Esophagus squamous epithelium (tissue), 5 donors: ENCODE data around the gene ZNF860. TPM values are rescaled to one million over a fixed set of nuclear protein-coding genes. Genes with fewer than 3 reads are reported as not detected.

Experiments used
- DNase-seq: peaks from one replicate; lab custom pipeline; 2025; lab: John Stamatoyannopoulos, UW
- H3K27ac ChIP-seq, 4 donors: fragments of 200-600 bp; sonication (generic); one replicate each; pipeline ENCODE4 v1.5.1; 2016 to 2019; ENCODE audit warnings: mild to moderate bottlenecking in 1 of 4
- H3K27me3 ChIP-seq, 4 donors: fragments of 200-600 bp; sonication (generic); 1 replicate in 3 of 4; 2 replicates in 1 of 4; pipeline versions ENCODE4 v1.5.1 to v1.6.0; 2017 to 2021; ENCODE audit warnings: antibody characterized with exemption in 1 of 4
- H3K36me3 ChIP-seq, 3 donors: fragments of 200-600 bp; sonication (generic); one replicate each; pipeline ENCODE4 v1.5.1; 2016 to 2019
- H3K4me1 ChIP-seq, 3 donors: fragments of 200-600 bp; sonication (generic); one replicate each; pipeline ENCODE4 v1.5.1; 2017 to 2019
- H3K4me3 ChIP-seq, 4 donors: fragments of 200-600 bp; sonication (generic); 1 replicate in 3 of 4; 2 replicates in 1 of 4; pipeline ENCODE4 v1.5.1; 2016 to 2019; ENCODE audit warnings: mild to moderate bottlenecking in 2 of 4, moderate library complexity in 1 of 4
- H3K9me3 ChIP-seq, 3 donors: fragments of 200-600 bp; sonication (generic); one replicate each; pipeline ENCODE4 v1.5.1; 2016 to 2019
- POLR2A ChIP-seq, 4 donors: fragments of 450-650 bp; IDR thresholded peaks; one replicate each; pipeline ENCODE4 v1.6.1; 2017; ENCODE audit warnings: antibody characterized with exemption in 4 of 4, mild to moderate bottlenecking in 4 of 4, moderate library complexity in 3 of 4
- WGBS, 2 donors: methylation state at CpG; one replicate each; pipeline ENCODE4 v1.1.5; 2018; 5-methylcytosine and 5-hydroxymethylcytosine counted together
- intact Hi-C: fragments of 100-400 bp; cut with DNase I; formaldehyde crosslinking; loops from one replicate; pipeline ENCODE4 v1.15.0; 2022
- total RNA-seq, 4 donors: library from RNA; depleted of rRNA; stranded (reverse); fragments of >200 nt; gene quantifications; one replicate each; pipeline ENCODE4 v1.1.0, GENCODE V29; 2016
- TF ChIP-seq, protein P1 (sequence below), 6 experiments: fragments of 450-650 bp in 4 of 6; fragments of 200-600 bp in 2 of 6; sonication (generic) in 2 of 6; IDR thresholded peaks; one replicate each; pipeline ENCODE4 v1.5.1; 2016 to 2019; ENCODE audit warnings: antibody characterized with exemption in 6 of 6, mild to moderate bottlenecking in 4 of 6, moderate library complexity in 4 of 6
- donor health status: DM: yes; HTN: yes; CAD: no.

Gene ZNF860
- total RNA-seq, 4 donors from 2014 or later = 2.5 to 7.2 (median 4.6) TPM

DNA sequence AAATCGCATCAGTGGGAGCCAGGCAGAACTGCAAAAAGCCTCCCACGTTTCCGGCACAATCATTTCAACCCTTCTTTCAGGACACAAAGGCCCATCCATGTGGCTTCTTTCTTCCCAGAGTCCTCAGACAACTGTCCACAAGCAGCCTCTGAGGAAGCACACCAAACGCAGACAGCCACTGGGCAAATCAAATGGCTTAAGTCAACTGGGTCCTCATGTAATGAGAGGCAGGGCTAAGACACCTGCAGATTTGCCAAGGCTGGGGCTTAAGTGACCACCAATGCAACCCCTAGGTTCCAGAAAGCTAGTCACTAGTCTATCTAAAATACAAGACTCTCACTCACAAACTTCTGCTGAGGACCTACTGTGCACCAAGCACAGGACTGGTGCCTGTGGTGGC lies 8.5 kb upstream of the ZNF860 start:
- WGBS, 2 donors = 36 to 79% methylated on average over 4 of the region's 4 CpGs
- H3K9me3 ChIP-seq = no peaks in the 10 kb centered on the region
- H3K4me1 ChIP-seq = peaks cover 10 to 25% (median 11%) of the 10 kb centered on the region in 3 donors
- H3K27me3 ChIP-seq = no peaks in the 10 kb centered on the region
- no peak for DNase-seq
- TF ChIP-seq, protein P1, sequence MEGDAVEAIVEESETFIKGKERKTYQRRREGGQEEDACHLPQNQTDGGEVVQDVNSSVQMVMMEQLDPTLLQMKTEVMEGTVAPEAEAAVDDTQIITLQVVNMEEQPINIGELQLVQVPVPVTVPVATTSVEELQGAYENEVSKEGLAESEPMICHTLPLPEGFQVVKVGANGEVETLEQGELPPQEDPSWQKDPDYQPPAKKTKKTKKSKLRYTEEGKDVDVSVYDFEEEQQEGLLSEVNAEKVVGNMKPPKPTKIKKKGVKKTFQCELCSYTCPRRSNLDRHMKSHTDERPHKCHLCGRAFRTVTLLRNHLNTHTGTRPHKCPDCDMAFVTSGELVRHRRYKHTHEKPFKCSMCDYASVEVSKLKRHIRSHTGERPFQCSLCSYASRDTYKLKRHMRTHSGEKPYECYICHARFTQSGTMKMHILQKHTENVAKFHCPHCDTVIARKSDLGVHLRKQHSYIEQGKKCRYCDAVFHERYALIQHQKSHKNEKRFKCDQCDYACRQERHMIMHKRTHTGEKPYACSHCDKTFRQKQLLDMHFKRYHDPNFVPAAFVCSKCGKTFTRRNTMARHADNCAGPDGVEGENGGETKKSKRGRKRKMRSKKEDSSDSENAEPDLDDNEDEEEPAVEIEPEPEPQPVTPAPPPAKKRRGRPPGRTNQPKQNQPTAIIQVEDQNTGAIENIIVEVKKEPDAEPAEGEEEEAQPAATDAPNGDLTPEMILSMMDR (IDR thresholded peaks at IDR 0.05) = no peak
- no peaks in the 10 kb centered on the region for H3K36me3 ChIP-seq
- no peak overlapping the region for H3K4me3 ChIP-seq
- intact Hi-C loops = no loop called here
- no peak overlapping the region for H3K27ac ChIP-seq

DNA sequence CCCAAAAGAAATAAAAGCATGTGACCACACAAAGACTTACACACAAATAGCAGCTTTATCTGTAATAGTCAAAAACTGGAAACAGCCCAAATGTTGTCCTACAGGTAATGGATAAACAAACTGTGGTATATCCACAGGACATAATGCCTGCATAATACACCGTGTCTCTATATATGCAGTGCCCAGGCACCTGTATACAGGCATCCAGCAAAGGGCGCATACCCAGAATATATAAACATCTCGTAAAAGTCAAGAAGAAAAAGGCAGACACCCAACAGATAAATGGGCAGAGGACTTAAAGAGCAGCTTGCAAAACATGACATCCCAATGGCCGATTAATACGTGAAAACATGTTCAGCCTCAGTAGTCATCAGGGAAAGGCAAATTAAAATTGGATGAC lies 7.7 kb upstream of the ZNF860 start:
- no peaks in the 10 kb centered on the region for H3K27me3 ChIP-seq
- intact Hi-C loops = no loop called here
- H3K9me3 ChIP-seq = no peaks in the 10 kb centered on the region
- peaks cover 6 to 24% (median 7%) of the 10 kb centered on the region in 3 donors for H3K4me1 ChIP-seq
- DNase-seq = no peak
- no peaks in the 10 kb centered on the region for H3K36me3 ChIP-seq
- H3K4me3 ChIP-seq = no peak overlapping the region
- no peak overlapping the region for H3K27ac ChIP-seq
- WGBS, 2 donors = 86 to 95% methylated on average over 5 of the region's 5 CpGs
- no peak for TF ChIP-seq POLR2A (IDR thresholded peaks at IDR 0.05)

DNA sequence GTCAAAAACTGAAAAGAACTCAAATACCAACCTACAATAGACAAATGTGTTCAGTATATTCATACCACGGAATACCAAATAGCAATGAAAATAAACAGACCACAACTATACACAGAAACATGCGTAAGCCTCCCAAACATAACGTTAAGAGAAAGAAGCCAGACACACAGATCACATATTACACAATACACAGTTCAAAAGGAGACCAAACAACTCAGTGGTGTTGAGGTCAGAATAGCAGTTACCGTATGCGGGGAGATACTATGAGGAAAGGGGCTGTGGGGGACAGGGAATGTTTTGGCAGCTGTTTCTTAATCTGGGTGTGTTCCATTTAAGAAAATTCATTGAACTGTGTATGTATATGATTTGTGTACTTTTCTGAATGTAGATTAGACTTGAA lies 7.1 kb upstream of the ZNF860 start:
- Histone ChIP-seq H3K4me1 (peaks cover under 1 to 24% (median 4%) of the 10 kb centered on the region in 3 donors), H3K9me3 (no peaks in the 10 kb centered on the region), H3K27me3 (no peaks in the 10 kb centered on the region), H3K4me3 (no peak overlapping the region), H3K27ac (no peak overlapping the region), H3K36me3 (no peaks in the 10 kb centered on the region)
- intact Hi-C loops = no loop called here
- DNase-seq = no peak
- WGBS, 2 donors = 78 to 79% methylated on average over 5 of the region's 5 CpGs
- no peak for TF ChIP-seq POLR2A (IDR thresholded peaks at IDR 0.05)
- TF ChIP-seq, protein P1 (IDR thresholded peaks at IDR 0.05) = no peak

DNA sequence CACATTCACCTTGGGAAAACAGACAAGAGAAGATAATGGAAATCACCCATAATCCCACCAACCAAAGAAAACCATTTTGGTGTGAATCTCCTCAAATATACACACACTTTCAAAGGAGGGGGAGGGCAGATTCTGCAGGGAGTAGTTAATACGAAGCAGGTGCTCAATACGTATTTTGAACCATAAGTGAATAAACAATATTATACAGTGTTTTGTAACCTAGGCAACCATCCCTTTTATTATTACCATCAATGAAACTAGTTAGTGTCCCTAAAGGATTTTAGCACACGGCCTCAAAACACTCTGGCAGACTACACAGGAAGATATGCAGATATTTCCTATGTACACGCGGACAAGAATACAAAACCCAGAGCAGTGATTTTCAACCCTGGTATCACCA lies 6.6 kb upstream of the ZNF860 start:
- no peak for TF ChIP-seq POLR2A (IDR thresholded peaks at IDR 0.05)
- TF ChIP-seq, protein P1 (IDR thresholded peaks at IDR 0.05) = no peak
- 66 to 80% methylated on average over 5 of the region's 5 CpGs for WGBS, 2 donors
- Histone ChIP-seq H3K4me3 (no peak overlapping the region), H3K27me3 (no peaks in the 10 kb centered on the region), H3K9me3 (no peaks in the 10 kb centered on the region), H3K27ac (no peak overlapping the region), H3K36me3 (no peaks in the 10 kb centered on the region), H3K4me1 (peaks cover 0 to 24% (median 9%) of the 10 kb centered on the region in 3 donors)
- DNase-seq = no peak
- intact Hi-C loops = no loop called here

DNA sequence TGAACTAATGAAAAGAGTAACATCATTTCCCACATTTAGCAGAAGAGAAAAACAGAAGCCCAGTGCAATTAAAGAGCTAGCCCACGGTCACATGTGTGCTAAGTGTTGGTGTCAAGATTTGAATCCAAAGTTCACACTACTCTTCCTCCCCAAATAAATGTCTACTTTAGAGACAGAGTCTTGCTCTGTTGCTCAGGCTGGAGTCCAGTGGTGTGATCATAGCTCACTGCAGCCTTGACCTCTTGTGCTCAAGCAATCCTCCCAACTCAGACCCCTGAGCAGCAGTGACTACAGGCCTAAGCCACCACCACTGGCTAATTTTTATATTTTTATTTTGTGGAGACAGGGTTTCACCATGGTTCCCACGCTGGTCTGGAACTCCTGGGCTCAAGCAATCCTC lies 5.2 kb upstream of the ZNF860 start:
- H3K4me1 ChIP-seq = peaks cover 0 to 29% (median 10%) of the 10 kb centered on the region in 3 donors
- H3K4me3 ChIP-seq = no peak overlapping the region
- no peak overlapping the region for H3K27ac ChIP-seq
- no peaks in the 10 kb centered on the region for H3K9me3 ChIP-seq
- no peak for DNase-seq
- WGBS, 2 donors = 79 to 90% methylated on average over 2 of the region's 2 CpGs
- H3K36me3 ChIP-seq = no peaks in the 10 kb centered on the region
- intact Hi-C loops = no loop called here
- TF ChIP-seq, protein P1 (IDR thresholded peaks at IDR 0.05) = no peak
- TF ChIP-seq POLR2A (IDR thresholded peaks at IDR 0.05) = no peak
- H3K27me3 ChIP-seq = peaks cover 0 to 6% (median 0%) of the 10 kb centered on the region in 4 donors

- Histone ChIP-seq H3K9me3 (no peaks in the 10 kb centered on the region), H3K4me3 (no peak overlapping the region), H3K27ac (no peak overlapping the region), H3K36me3 (no peaks in the 10 kb centered on the region), H3K27me3 (peaks cover 0 to 6% (median 0%) of the 10 kb centered on the region in 4 donors), H3K4me1 (peaks cover 9 to 43% (median 12%) of the 10 kb centered on the region in 3 donors)
- DNase-seq = no peak
- WGBS, 2 donors = 53 to 82% methylated on average over 2 of the region's 2 CpGs
- TF ChIP-seq, protein P1 (IDR thresholded peaks at IDR 0.05) = no peak
- TF ChIP-seq POLR2A (IDR thresholded peaks at IDR 0.05) = no peak
- intact Hi-C loops = no loop called here
These were observed 3.8 kb upstream of the ZNF860 start for GRCh38 chr3:31977736-31978135.
